Progenitor cell of endocrine pancreas (in vitro differentiated cells): Measurements from ENCODE around the gene TEX22. TPM values are rescaled to one million over a fixed set of nuclear protein-coding genes. Genes with fewer than 3 reads are reported as not detected.
A peak's percentile ranks its signal among the peaks of the same experiment; 100 is the strongest.

ENCODE experiments used
- DNase-seq: peaks from one replicate; pipeline ENCODE4 v3.0.0; 2021; ENCODE audit warnings: low spot score; ENCODE audit not compliant: unreplicated experiment
- H3K27ac Mint-ChIP-seq: 2 replicates; pipeline ENCODE4 v1.8.0; 2021; ENCODE audit warnings: mild to moderate bottlenecking, moderate library complexity, mixed read lengths
- H3K27me3 Mint-ChIP-seq: 2 replicates; pipeline ENCODE4 v1.8.0; 2021; ENCODE audit warnings: mixed read lengths
- H3K36me3 Mint-ChIP-seq: 2 replicates; pipeline ENCODE4 v1.8.0; 2022; ENCODE audit warnings: mixed read lengths; ENCODE audit not compliant: insufficient read depth
- H3K4me1 Mint-ChIP-seq: 2 replicates; pipeline ENCODE4 v1.8.0; 2021; ENCODE audit warnings: low read depth, mixed read lengths
- H3K4me3 Mint-ChIP-seq: 2 replicates; pipeline ENCODE4 v1.8.0; 2021; ENCODE audit warnings: low read depth, mild to moderate bottlenecking, moderate library complexity, mixed read lengths
- H3K9me3 Mint-ChIP-seq: 2 replicates; pipeline ENCODE4 v1.8.0; 2021; ENCODE audit warnings: low read depth, mixed read lengths
- CTCF ChIP-seq: fragments of 200-600 bp; sonication (generic); IDR thresholded peaks from one replicate; pipeline ENCODE4 v1.5.0; 2021; ENCODE audit warnings: antibody characterized with exemption, mild to moderate bottlenecking; ENCODE audit not compliant: unreplicated experiment
- total RNA-seq: library from RNA; stranded (reverse); gene quantifications from 2 replicates; pipeline ENCODE4 v1.2.1, GENCODE V29; 2021

Gene TEX22
- total RNA-seq, 1 donor from 2014 or later: 2.4 TPM

GRCh38 chr14:105422695-105423487 lies 24.6 kb downstream of the TEX22 start:
- TF ChIP-seq CTCF: no peak
- H3K27me3 Mint-ChIP-seq: no peaks in the 10 kb centered on the region
- no peak overlapping the region for H3K27ac Mint-ChIP-seq
- H3K4me3 Mint-ChIP-seq: peak overlapping the region; percentile 14
- H3K4me1 Mint-ChIP-seq: peaks cover 14% of the 10 kb centered on the region
- peaks cover 7% of the 10 kb centered on the region for H3K9me3 Mint-ChIP-seq
- peaks cover 16% of the 10 kb centered on the region for H3K36me3 Mint-ChIP-seq
- no peak for DNase-seq

DNA sequence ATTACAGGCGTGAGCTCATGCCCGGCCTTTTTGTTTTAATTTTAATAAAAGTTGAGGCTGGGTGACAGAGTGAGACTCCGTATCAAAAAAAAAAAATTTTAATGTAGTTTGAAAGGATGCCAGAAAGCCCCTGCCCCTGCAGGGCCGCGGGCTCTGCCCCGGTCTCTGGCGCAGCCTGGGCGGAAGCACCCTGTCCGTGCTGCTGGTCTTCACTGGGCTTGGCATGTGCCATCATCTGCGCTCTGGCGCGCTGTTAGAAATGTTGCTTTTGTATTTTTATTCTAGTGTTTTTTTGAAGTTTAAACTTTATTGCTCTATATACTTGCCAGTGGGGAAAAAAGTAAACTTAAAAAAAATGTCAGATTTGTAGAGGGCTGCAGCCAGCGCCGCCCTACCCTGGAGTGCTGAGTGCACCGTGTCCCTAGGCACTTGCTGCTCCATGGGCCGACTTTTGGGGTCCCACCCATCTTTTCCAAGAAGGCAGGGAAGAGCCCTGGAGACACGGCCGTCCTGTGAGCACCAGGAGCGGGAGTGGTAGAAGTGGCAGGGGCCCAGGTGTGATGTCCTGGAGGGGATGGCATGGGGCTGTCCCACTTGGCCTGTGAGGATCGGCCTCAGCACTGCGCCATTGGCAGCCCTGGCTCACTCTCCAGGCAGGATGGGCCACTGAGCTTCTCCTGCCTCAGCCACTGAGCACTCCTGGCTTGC lies 25.3 kb downstream of the TEX22 start:
- H3K9me3 Mint-ChIP-seq: peaks cover 7% of the 10 kb centered on the region
- DNase-seq: no peak
- TF ChIP-seq CTCF: no peak
- peaks cover 9% of the 10 kb centered on the region for H3K4me1 Mint-ChIP-seq
- H3K36me3 Mint-ChIP-seq: peaks cover 19% of the 10 kb centered on the region
- no peak overlapping the region for H3K27ac Mint-ChIP-seq
- no peaks in the 10 kb centered on the region for H3K27me3 Mint-ChIP-seq
- no peak overlapping the region for H3K4me3 Mint-ChIP-seq

DNA sequence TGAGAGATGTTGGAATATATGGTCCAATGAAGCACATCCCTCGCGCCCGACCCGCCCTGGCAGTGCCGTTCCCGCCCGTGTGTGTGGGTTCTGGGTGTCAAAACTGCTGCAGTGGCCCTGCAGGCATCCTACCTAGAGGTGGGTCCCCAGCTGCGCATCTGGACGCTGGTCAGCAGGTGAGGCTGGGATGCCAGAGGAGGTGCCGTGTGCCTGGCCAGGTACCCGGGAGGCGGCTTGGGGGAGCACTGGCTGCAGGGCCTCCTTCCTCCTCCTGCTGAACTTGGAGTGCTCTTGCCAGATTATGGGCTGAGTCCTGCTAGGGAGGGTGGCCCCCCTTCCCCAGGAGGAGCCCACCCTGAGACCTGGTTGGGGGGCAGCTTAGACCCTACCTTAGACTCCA lies 26.5 kb downstream of the TEX22 start:
- TF ChIP-seq CTCF: no peak
- Mint-ChIP-seq H3K27me3 (no peaks in the 10 kb centered on the region), H3K9me3 (peaks cover 7% of the 10 kb centered on the region), H3K27ac (no peak overlapping the region), H3K4me3 (no peak overlapping the region), H3K36me3 (peaks cover 21% of the 10 kb centered on the region), H3K4me1 (peaks cover 5% of the 10 kb centered on the region)
- DNase-seq: no peak

- DNase-seq: no peak
- no peak overlapping the region for H3K27ac Mint-ChIP-seq
- H3K9me3 Mint-ChIP-seq: peaks cover 10% of the 10 kb centered on the region
- H3K4me1 Mint-ChIP-seq: peaks cover 4% of the 10 kb centered on the region
- H3K4me3 Mint-ChIP-seq: no peak overlapping the region
- H3K36me3 Mint-ChIP-seq: peaks cover 29% of the 10 kb centered on the region
- no peak for TF ChIP-seq CTCF
- no peaks in the 10 kb centered on the region for H3K27me3 Mint-ChIP-seq
Observed at GRCh38 chr14:105425823-105426247, 27.5 kb downstream of the TEX22 start.

- H3K4me3 Mint-ChIP-seq: no peak overlapping the region
- peaks cover 1% of the 10 kb centered on the region for H3K4me1 Mint-ChIP-seq
- peaks cover 34% of the 10 kb centered on the region for H3K36me3 Mint-ChIP-seq
- H3K27me3 Mint-ChIP-seq: no peaks in the 10 kb centered on the region
- no peak for DNase-seq
- TF ChIP-seq CTCF: no peak
- no peak overlapping the region for H3K27ac Mint-ChIP-seq
- peaks cover 10% of the 10 kb centered on the region for H3K9me3 Mint-ChIP-seq
Observed at GRCh38 chr14:105426416-105427130, 28.2 kb downstream of the TEX22 start.
